Testis (tissue), 2 donors: ENCODE results near the gene RASD1.

Source experiments
- POLR2A ChIP-seq: fragments of 450-650 bp; IDR thresholded peaks from one replicate; pipeline ENCODE4 v1.6.1; 2017; ENCODE audit warnings: antibody characterized with exemption, mild to moderate bottlenecking, moderate library complexity
- TF ChIP-seq, protein P1 (sequence below), 3 experiments: fragments of 450-650 bp in 2 of 3; fragments of 200-600 bp in 1 of 3; sonication (generic) in 1 of 3; IDR thresholded peaks; one replicate each; pipeline ENCODE4 v1.5.1; 2016 to 2019; ENCODE audit warnings: antibody characterized with exemption in 3 of 3, mild to moderate bottlenecking in 2 of 3, moderate library complexity in 1 of 3

DNA sequence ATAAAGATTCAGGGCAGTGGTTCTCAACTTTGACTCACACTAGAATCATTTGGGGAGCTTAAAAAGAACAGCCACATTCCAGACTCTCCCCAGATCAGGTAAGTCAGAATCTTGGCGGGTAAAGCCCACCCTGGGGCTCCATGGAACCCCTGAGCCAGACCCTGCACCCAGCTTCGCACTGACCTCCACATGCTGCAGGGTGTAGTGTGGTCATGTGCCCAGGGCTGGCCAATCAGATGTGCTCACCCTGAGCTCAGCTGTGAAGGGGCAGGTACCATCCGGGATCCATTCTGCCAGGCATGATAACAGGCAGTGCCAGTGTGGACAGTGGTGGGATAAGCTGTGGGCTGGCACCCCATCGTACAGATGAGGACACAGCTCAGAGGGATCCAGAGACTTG, 47.5 kb downstream of the RASD1 start:
- TF ChIP-seq, protein P1, sequence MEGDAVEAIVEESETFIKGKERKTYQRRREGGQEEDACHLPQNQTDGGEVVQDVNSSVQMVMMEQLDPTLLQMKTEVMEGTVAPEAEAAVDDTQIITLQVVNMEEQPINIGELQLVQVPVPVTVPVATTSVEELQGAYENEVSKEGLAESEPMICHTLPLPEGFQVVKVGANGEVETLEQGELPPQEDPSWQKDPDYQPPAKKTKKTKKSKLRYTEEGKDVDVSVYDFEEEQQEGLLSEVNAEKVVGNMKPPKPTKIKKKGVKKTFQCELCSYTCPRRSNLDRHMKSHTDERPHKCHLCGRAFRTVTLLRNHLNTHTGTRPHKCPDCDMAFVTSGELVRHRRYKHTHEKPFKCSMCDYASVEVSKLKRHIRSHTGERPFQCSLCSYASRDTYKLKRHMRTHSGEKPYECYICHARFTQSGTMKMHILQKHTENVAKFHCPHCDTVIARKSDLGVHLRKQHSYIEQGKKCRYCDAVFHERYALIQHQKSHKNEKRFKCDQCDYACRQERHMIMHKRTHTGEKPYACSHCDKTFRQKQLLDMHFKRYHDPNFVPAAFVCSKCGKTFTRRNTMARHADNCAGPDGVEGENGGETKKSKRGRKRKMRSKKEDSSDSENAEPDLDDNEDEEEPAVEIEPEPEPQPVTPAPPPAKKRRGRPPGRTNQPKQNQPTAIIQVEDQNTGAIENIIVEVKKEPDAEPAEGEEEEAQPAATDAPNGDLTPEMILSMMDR (IDR thresholded peaks at IDR 0.05) = no peak
- TF ChIP-seq POLR2A = no peak
